OCI-LY3 (cell line): ENCODE data around the gene PFDN5.
A peak's percentile ranks its signal among the peaks of the same experiment; 100 is the strongest.

ENCODE experiments used
- H2AFZ ChIP-seq: fragments of 200-600, 300-600 bp; shearing (Covaris generic); 2 replicates; pipeline ENCODE4 v1.6.0; 2014; ENCODE audit warnings: antibody characterized with exemption, low read depth, low read length
- H3K27ac ChIP-seq: fragments of 200-600, 300-600 bp; sonication (generic); 2 replicates; pipeline ENCODE4 v1.5.1; 2014; ENCODE audit warnings: mild to moderate bottlenecking, low read length, moderate library complexity, mixed read lengths
- H3K27me3 ChIP-seq: fragments of 200-600, 300-600 bp; sonication (generic); 2 replicates; pipeline ENCODE4 v1.6.1; 2014; ENCODE audit warnings: low read depth, low read length, mixed read lengths
- H3K36me3 ChIP-seq: fragments of 200-600, 300-600 bp; sonication (generic); replicated peaks from 2 replicates; pipeline ENCODE3; 2014; ENCODE audit warnings: low read depth, low read length, mixed read lengths
- H3K4me1 ChIP-seq: fragments of 300-600, 200-600 bp; sonication (generic); 2 replicates; pipeline ENCODE4 v1.6.1; 2014; ENCODE audit warnings: low read length, mixed read lengths
- H3K4me2 ChIP-seq: fragments of 200-600, 300-600 bp; sonication (generic); 2 replicates; pipeline ENCODE4 v1.6.1; 2014; ENCODE audit warnings: low read length, mixed read lengths
- H3K4me3 ChIP-seq: fragments of 300-600, 200-600 bp; sonication (generic); 2 replicates; pipeline ENCODE4 v1.5.1; 2014; ENCODE audit warnings: antibody characterized with exemption, mild to moderate bottlenecking, low read length, moderate library complexity
- H3K79me2 ChIP-seq: fragments of 300-600, 200-600 bp; shearing (Covaris generic); 2 replicates; pipeline ENCODE4 v1.6.1; 2014; ENCODE audit warnings: mild to moderate bottlenecking, low read length, mixed read lengths
- H3K9ac ChIP-seq: fragments of 300-600, 200-600 bp; shearing (Covaris generic); 2 replicates; pipeline ENCODE4 v1.6.0; 2014; ENCODE audit warnings: mild to moderate bottlenecking, low read length, moderate library complexity
- H3K9me3 ChIP-seq: fragments of 200-600, 300-600 bp; shearing (Covaris generic); 2 replicates; pipeline ENCODE4 v1.6.1; 2014; ENCODE audit warnings: low read length, mixed read lengths; ENCODE audit not compliant: insufficient read depth
- H4K20me1 ChIP-seq: fragments of 200-600, 300-600 bp; sonication (generic); 2 replicates; pipeline ENCODE4 v1.6.1; 2016; ENCODE audit warnings: low read length, mixed read lengths; ENCODE audit not compliant: insufficient read depth
- EZH2phosphoT487 ChIP-seq: fragments of 200-600 bp; shearing (Covaris generic); IDR thresholded peaks from 2 replicates; pipeline ENCODE4 v1.6.1; 2018; ENCODE audit warnings: antibody characterized with exemption, mixed run types, low read depth
- TF ChIP-seq, protein P1 (sequence below): fragments of 200-600, 300-600 bp; sonication (generic); IDR thresholded peaks from 2 replicates; pipeline ENCODE4 v1.5.1; 2014; ENCODE audit warnings: antibody characterized with exemption, low read length, low read depth

Gene PFDN5

DNA sequence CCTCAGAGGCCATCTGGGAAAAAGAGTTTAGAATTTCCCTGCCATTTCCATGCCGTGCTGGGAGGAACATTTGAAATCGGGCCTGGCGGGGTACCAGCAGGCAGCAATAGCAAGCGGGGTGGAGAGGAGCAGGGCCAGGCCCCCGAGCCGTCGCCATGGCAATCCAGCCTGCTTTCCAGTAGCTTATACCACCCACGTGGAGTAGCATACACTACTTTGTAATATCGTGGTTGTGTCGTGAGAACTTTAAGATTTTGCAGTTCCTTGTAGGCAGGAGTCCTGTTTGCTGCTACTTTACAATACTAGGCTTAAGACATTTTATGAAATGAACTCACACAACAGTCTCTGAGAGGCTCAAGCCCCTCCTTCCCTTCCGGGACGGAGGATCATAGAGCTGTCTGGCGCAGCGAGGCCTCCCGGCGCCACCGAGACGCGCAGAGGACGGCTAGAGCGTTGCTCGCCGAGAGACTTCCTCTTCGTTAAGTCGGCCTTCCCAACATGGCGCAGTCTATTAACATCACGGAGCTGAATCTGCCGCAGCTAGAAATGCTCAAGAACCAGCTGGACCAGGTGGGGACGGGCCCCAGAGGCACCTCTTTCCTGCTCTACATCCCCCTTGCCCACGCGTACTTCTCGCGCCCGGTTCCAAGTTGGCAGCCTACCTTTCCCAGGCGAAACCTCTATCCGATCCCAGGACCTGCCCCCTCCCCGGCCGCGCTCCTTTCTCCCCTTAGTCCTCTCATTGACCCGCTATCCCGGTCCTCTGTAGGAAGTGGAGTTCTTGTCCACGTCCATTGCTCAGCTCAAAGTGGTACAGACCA lies at the start of gene PFDN5:
Gene PFDN5, plus strand, starts transcription at position 473 of the 821 bp plus-strand sequence. Its CDS starts 26 bp downstream, at position 499.
- Histone ChIP-seq H3K79me2 (peaks cover 35% of the 10 kb centered on the region), H3K27ac (peak within 1 kb of the TSS; percentile 54), H3K4me1 (peaks cover 23% of the 10 kb centered on the region), H3K27me3 (no peaks in the 10 kb centered on the region), H3K9me3 (no peaks in the 10 kb centered on the region), H3K4me3 (peak within 1 kb of the TSS; percentile 95), H2AFZ (peak within 1 kb of the TSS; percentile 95), H4K20me1 (no peaks in the 10 kb centered on the region), H3K36me3 (peaks cover 41% of the 10 kb centered on the region), H3K4me2 (peak within 1 kb of the TSS; percentile 93), H3K9ac (peak within 1 kb of the TSS; percentile 92)
- TF ChIP-seq EZH2phosphoT487 = no peak
- TF ChIP-seq, protein P1, sequence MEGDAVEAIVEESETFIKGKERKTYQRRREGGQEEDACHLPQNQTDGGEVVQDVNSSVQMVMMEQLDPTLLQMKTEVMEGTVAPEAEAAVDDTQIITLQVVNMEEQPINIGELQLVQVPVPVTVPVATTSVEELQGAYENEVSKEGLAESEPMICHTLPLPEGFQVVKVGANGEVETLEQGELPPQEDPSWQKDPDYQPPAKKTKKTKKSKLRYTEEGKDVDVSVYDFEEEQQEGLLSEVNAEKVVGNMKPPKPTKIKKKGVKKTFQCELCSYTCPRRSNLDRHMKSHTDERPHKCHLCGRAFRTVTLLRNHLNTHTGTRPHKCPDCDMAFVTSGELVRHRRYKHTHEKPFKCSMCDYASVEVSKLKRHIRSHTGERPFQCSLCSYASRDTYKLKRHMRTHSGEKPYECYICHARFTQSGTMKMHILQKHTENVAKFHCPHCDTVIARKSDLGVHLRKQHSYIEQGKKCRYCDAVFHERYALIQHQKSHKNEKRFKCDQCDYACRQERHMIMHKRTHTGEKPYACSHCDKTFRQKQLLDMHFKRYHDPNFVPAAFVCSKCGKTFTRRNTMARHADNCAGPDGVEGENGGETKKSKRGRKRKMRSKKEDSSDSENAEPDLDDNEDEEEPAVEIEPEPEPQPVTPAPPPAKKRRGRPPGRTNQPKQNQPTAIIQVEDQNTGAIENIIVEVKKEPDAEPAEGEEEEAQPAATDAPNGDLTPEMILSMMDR = no peak

DNA sequence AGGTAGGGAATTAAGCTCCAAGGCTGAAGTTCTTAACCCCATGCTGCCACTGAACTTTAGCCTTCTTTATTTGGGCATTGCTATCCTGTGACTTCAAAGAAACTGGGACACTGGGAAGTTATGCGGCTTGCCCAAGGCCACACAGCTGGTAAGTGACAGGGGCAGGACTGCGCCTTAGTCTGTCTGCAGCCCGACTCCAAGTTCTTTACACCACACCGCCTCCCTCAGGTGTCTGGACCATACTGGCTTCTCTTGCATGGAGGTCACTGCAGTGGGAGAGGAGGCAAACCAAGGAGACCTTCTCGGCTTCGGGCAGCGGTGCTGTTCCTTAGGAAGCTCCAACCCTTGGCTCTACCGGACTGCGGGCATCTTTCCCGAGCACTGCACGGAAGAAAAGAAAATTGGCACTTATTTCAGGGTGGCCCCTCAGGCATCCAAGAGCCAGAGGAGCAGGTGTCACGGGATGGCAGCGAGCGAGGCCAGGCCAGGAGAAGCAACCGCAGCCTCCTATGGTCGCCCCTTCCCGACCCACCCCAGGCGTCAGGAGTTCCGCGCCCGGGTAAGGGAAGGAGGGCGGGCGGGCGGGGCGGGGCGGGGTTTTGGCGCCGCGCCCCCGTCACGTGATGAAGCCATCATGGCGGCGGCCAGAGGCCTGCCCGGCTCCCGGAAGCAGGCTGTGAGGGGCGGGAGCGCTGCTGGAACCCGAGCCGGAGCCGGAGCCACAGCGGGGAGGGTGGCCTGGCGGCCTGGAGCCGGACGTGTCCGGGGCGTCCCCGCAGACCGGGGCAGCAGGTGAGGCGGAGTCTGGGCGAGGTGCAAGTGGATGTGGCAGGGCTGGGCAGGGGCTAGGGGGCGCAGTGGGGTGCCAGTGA lies 43.6 kb upstream of the PFDN5 start:
- peak overlapping the region; percentile 75 for H3K9ac ChIP-seq
- H3K4me2 ChIP-seq = peak overlapping the region; percentile 93
- peak overlapping the region; percentile 70; the same call in 1 of the 2 replicates for H2AFZ ChIP-seq
- no peaks in the 10 kb centered on the region for H3K9me3 ChIP-seq
- H3K27me3 ChIP-seq = no peaks in the 10 kb centered on the region
- peaks cover 2% of the 10 kb centered on the region for H3K36me3 ChIP-seq
- H3K4me3 ChIP-seq = peak overlapping the region; percentile 86
- TF ChIP-seq EZH2phosphoT487 = no peak
- TF ChIP-seq, protein P1 = peak; percentile 66
- H4K20me1 ChIP-seq = no peaks in the 10 kb centered on the region
- H3K27ac ChIP-seq = peak overlapping the region; percentile 16; the same call in 1 of the 2 replicates
- peaks cover 28% of the 10 kb centered on the region for H3K4me1 ChIP-seq
- H3K79me2 ChIP-seq = peaks cover 19% of the 10 kb centered on the region

DNA sequence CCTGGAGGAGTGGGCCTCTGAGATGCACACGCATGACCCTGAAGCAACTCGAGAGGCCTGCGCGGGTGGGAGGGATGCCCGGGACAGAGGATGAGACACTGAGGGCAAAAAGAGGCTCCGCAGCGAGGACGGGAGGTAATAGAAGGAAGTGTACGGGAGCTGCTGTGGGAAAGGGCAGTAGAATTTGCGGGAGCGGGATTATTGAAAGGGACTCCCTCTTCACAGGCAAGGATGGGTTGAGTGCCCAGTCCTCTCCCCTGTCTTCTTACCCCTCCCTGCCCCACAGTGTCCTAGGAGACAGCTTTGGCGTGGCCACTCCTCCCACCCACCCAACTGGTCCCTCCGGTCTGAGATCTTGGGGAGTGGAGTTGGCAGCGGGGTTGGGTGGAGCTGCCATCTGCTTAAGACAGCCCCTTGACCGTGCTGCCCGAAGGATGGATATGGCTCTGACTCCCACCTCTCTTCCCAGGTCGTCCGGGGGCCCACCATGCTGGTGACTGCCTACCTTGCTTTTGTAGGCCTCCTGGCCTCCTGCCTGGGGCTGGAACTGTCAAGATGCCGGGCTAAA lies 42.9 kb upstream of the PFDN5 start:
- peaks cover 29% of the 10 kb centered on the region for H3K4me1 ChIP-seq
- peak overlapping the region; percentile 86 for H3K4me3 ChIP-seq
- H3K27me3 ChIP-seq = no peaks in the 10 kb centered on the region
- H3K9ac ChIP-seq = peak overlapping the region; percentile 75
- no peak overlapping the region; the same call in 1 of the 2 replicates for H2AFZ ChIP-seq
- H3K79me2 ChIP-seq = peaks cover 19% of the 10 kb centered on the region
- peak overlapping the region; percentile 93 for H3K4me2 ChIP-seq
- H4K20me1 ChIP-seq = no peaks in the 10 kb centered on the region
- TF ChIP-seq, protein P1 = no peak; the same call in 1 of the 2 replicates
- TF ChIP-seq EZH2phosphoT487 = no peak
- no peaks in the 10 kb centered on the region for H3K9me3 ChIP-seq
- peak overlapping the region; percentile 16; the same call in 1 of the 2 replicates for H3K27ac ChIP-seq
- H3K36me3 ChIP-seq = peaks cover 2% of the 10 kb centered on the region
